ENCODE measurements around the gene FOXD4.
"Not testable (repeated sequence)": the region's sequence is repeated elsewhere in the genome, so short reads cannot be mapped to it uniquely, and the experiment has no call there.

The FOXD4 gene

GRCh38 chr9:98775-99174 is 19.4 kb downstream of the FOXD4 start:
- not testable (repeated sequence) for H3K79me2 ChIP-seq (ENCODE audit: control insufficient read depth, insufficient read depth, low read length, poor library complexity); H3K4ac ChIP-seq (ENCODE audit: low read depth, low read length); H3K4me1 ChIP-seq (ENCODE audit: control insufficient read depth in 1 of 2, insufficient read depth in 2 of 2, low read length in 2 of 2); H3K4me3 ChIP-seq (ENCODE audit: low read depth, low read length); H2BK120ac ChIP-seq (ENCODE audit: insufficient read depth, low read length, poor library complexity); H4K12ac ChIP-seq (ENCODE audit: low read depth, low read length); H3K36me3 ChIP-seq (ENCODE audit: control insufficient read depth in 1 of 2, insufficient read depth in 2 of 2, low read length in 2 of 2); DNase-seq; H4K91ac ChIP-seq (ENCODE audit: low read depth, low read length); H3K23ac ChIP-seq (ENCODE audit: low read length); H3K27ac ChIP-seq (ENCODE audit: low read depth, low read length); H3K9ac ChIP-seq (ENCODE audit: low read length); H3K14ac ChIP-seq (ENCODE audit: low read length); H2AFZ ChIP-seq (ENCODE audit: insufficient read depth, low read length, poor library complexity); H3K4me2 ChIP-seq (ENCODE audit: low read length); H3K79me1 ChIP-seq (ENCODE audit: low read length); H3K9me3 ChIP-seq (ENCODE audit: insufficient read depth, low read depth, low read length); H3K27me3 ChIP-seq (ENCODE audit: insufficient read depth, low read length); H2BK12ac ChIP-seq (ENCODE audit: low read length); H3K18ac ChIP-seq (ENCODE audit: low read length); H2AK5ac ChIP-seq (ENCODE audit: low read length); H4K8ac ChIP-seq (ENCODE audit: low read depth, low read length); H2BK5ac ChIP-seq (ENCODE audit: low read depth, low read length, poor library complexity)
- WGBS (ENCODE audit: extremely low coverage, insufficient coverage, insufficient read length): no CpG with 5 or more reads among the region's 3 CpGs

- H3K9me3 ChIP-seq (ENCODE audit: insufficient read depth, low read depth, low read length); H3K79me1 ChIP-seq (ENCODE audit: low read length); H2AK5ac ChIP-seq (ENCODE audit: low read length); H4K91ac ChIP-seq (ENCODE audit: low read depth, low read length); H3K4me2 ChIP-seq (ENCODE audit: low read length); H2BK5ac ChIP-seq (ENCODE audit: low read depth, low read length, poor library complexity); H3K9ac ChIP-seq (ENCODE audit: low read length); H3K14ac ChIP-seq (ENCODE audit: low read length); H3K18ac ChIP-seq (ENCODE audit: low read length); H3K27ac ChIP-seq (ENCODE audit: low read depth, low read length); H3K4me3 ChIP-seq (ENCODE audit: low read depth, low read length); H2BK120ac ChIP-seq (ENCODE audit: insufficient read depth, low read length, poor library complexity); H3K4me1 ChIP-seq (ENCODE audit: control insufficient read depth in 1 of 2, insufficient read depth in 2 of 2, low read length in 2 of 2); H3K27me3 ChIP-seq (ENCODE audit: insufficient read depth, low read length); H3K4ac ChIP-seq (ENCODE audit: low read depth, low read length); H4K8ac ChIP-seq (ENCODE audit: low read depth, low read length); H2AFZ ChIP-seq (ENCODE audit: insufficient read depth, low read length, poor library complexity); H2BK12ac ChIP-seq (ENCODE audit: low read length); H4K12ac ChIP-seq (ENCODE audit: low read depth, low read length); H3K79me2 ChIP-seq (ENCODE audit: control insufficient read depth, insufficient read depth, low read length, poor library complexity); DNase-seq; H3K23ac ChIP-seq (ENCODE audit: low read length); H3K36me3 ChIP-seq (ENCODE audit: control insufficient read depth in 1 of 2, insufficient read depth in 2 of 2, low read length in 2 of 2): not testable (repeated sequence)
- no CpG with 5 or more reads among the region's 4 CpGs for WGBS (ENCODE audit: extremely low coverage, insufficient coverage, insufficient read length)
Measured at GRCh38 chr9:94992-95391, 23.2 kb downstream of the FOXD4 start.

GRCh38 chr9:94323-94722 is 23.9 kb downstream of the FOXD4 start:
- not testable (repeated sequence) for DNase-seq; H3K79me1 ChIP-seq (ENCODE audit: low read length); H4K12ac ChIP-seq (ENCODE audit: low read depth, low read length); H2AK5ac ChIP-seq (ENCODE audit: low read length); H3K9ac ChIP-seq (ENCODE audit: low read length); H3K36me3 ChIP-seq (ENCODE audit: control insufficient read depth in 1 of 2, insufficient read depth in 2 of 2, low read length in 2 of 2); H2AFZ ChIP-seq (ENCODE audit: insufficient read depth, low read length, poor library complexity); H3K9me3 ChIP-seq (ENCODE audit: insufficient read depth, low read depth, low read length); H4K91ac ChIP-seq (ENCODE audit: low read depth, low read length); H3K4me2 ChIP-seq (ENCODE audit: low read length); H3K27me3 ChIP-seq (ENCODE audit: insufficient read depth, low read length); H4K8ac ChIP-seq (ENCODE audit: low read depth, low read length); H3K14ac ChIP-seq (ENCODE audit: low read length); H3K4ac ChIP-seq (ENCODE audit: low read depth, low read length); H3K79me2 ChIP-seq (ENCODE audit: control insufficient read depth, insufficient read depth, low read length, poor library complexity); H2BK5ac ChIP-seq (ENCODE audit: low read depth, low read length, poor library complexity); H3K4me1 ChIP-seq (ENCODE audit: control insufficient read depth in 1 of 2, insufficient read depth in 2 of 2, low read length in 2 of 2); H3K18ac ChIP-seq (ENCODE audit: low read length); H3K4me3 ChIP-seq (ENCODE audit: low read depth, low read length); H3K27ac ChIP-seq (ENCODE audit: low read depth, low read length); H2BK120ac ChIP-seq (ENCODE audit: insufficient read depth, low read length, poor library complexity); H2BK12ac ChIP-seq (ENCODE audit: low read length); H3K23ac ChIP-seq (ENCODE audit: low read length)
- no CpG with 5 or more reads among the region's 5 CpGs for WGBS (ENCODE audit: extremely low coverage, insufficient coverage, insufficient read length)

- not testable (repeated sequence) for H3K9me3 ChIP-seq (ENCODE audit: insufficient read depth, low read depth, low read length); H3K27me3 ChIP-seq (ENCODE audit: insufficient read depth, low read length); H3K4ac ChIP-seq (ENCODE audit: low read depth, low read length); H3K27ac ChIP-seq (ENCODE audit: low read depth, low read length); H3K4me1 ChIP-seq (ENCODE audit: control insufficient read depth in 1 of 2, insufficient read depth in 2 of 2, low read length in 2 of 2); H4K91ac ChIP-seq (ENCODE audit: low read depth, low read length); H4K8ac ChIP-seq (ENCODE audit: low read depth, low read length); H3K36me3 ChIP-seq (ENCODE audit: control insufficient read depth in 1 of 2, insufficient read depth in 2 of 2, low read length in 2 of 2); H3K18ac ChIP-seq (ENCODE audit: low read length); H3K4me2 ChIP-seq (ENCODE audit: low read length); H3K23ac ChIP-seq (ENCODE audit: low read length); H2BK120ac ChIP-seq (ENCODE audit: insufficient read depth, low read length, poor library complexity); H3K79me2 ChIP-seq (ENCODE audit: control insufficient read depth, insufficient read depth, low read length, poor library complexity); H3K14ac ChIP-seq (ENCODE audit: low read length); H2AK5ac ChIP-seq (ENCODE audit: low read length); H4K12ac ChIP-seq (ENCODE audit: low read depth, low read length); H3K9ac ChIP-seq (ENCODE audit: low read length); H2AFZ ChIP-seq (ENCODE audit: insufficient read depth, low read length, poor library complexity); DNase-seq; H3K4me3 ChIP-seq (ENCODE audit: low read depth, low read length); H3K79me1 ChIP-seq (ENCODE audit: low read length); H2BK12ac ChIP-seq (ENCODE audit: low read length); H2BK5ac ChIP-seq (ENCODE audit: low read depth, low read length, poor library complexity)
- no CpG with 5 or more reads among the region's 5 CpGs for WGBS (ENCODE audit: extremely low coverage, insufficient coverage, insufficient read length)
Measured at GRCh38 chr9:93909-94308, 24.3 kb downstream of the FOXD4 start.
